Testis (tissue), 2 donors: ENCODE results near the gene SMAD6.

Experiments used
- CTCF ChIP-seq, 3 experiments: fragments of 450-650 bp in 2 of 3; fragments of 200-600 bp in 1 of 3; sonication (generic) in 1 of 3; IDR thresholded peaks; one replicate each; pipeline ENCODE4 v1.5.1; 2016 to 2019; ENCODE audit warnings: antibody characterized with exemption in 3 of 3, mild to moderate bottlenecking in 2 of 3, moderate library complexity in 1 of 3
- POLR2A ChIP-seq: fragments of 450-650 bp; IDR thresholded peaks from one replicate; pipeline ENCODE4 v1.6.1; 2017; ENCODE audit warnings: antibody characterized with exemption, mild to moderate bottlenecking, moderate library complexity

GRCh38 chr15:66670762-66671580 is 31.1 kb upstream of the SMAD6 start:
- TF ChIP-seq POLR2A (no peak), CTCF (IDR thresholded peaks at IDR 0.05) (no peak)
